CD4-positive, alpha-beta T cell treated with Interleukin-6 for 4 hours (primary cell): Measurements from ENCODE around the gene AJAP1.

Experiments
- DNase-seq: peaks from one replicate; pipeline ENCODE4 v3.0.0-alpha.2; 2020; ENCODE audit warnings: mixed read lengths

Gene AJAP1

GRCh38 chr1:4743978-4744750 lies 89.8 kb downstream of the AJAP1 start:
- no peak for DNase-seq

GRCh38 chr1:4745560-4745959 lies 91.2 kb downstream of the AJAP1 start:
- no peak for DNase-seq

- DNase-seq: no peak
These were observed 95.0 kb downstream of the AJAP1 start for GRCh38 chr1:4749406-4749805.

- DNase-seq: no peak
These were observed 95.8 kb downstream of the AJAP1 start for GRCh38 chr1:4750177-4750576.

DNA sequence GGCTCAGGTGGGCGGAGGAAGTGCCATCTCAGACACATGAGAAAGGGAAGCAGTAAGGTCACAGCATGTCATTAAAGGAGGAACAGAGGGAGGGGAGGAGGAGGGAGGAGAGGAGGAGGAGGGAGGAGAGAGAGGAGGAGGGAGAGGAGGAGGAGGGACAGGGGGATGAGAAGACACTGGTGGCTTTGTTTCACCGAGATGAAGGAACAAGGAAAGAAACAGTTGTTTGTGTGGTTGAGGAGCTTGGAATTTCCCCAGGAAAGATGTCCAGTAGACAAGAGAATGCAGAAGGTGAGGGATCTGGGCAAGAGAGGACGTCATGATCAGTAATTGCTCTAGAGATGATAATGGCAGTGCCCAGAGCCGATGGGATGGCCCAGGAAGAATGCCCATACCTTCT lies 97.7 kb downstream of the AJAP1 start:
- no peak for DNase-seq

GRCh38 chr1:4754816-4755215 lies 100.4 kb downstream of the AJAP1 start:
- no peak for DNase-seq

- no peak for DNase-seq
These were observed 101.0 kb downstream of the AJAP1 start for GRCh38 chr1:4755301-4755845.

DNA sequence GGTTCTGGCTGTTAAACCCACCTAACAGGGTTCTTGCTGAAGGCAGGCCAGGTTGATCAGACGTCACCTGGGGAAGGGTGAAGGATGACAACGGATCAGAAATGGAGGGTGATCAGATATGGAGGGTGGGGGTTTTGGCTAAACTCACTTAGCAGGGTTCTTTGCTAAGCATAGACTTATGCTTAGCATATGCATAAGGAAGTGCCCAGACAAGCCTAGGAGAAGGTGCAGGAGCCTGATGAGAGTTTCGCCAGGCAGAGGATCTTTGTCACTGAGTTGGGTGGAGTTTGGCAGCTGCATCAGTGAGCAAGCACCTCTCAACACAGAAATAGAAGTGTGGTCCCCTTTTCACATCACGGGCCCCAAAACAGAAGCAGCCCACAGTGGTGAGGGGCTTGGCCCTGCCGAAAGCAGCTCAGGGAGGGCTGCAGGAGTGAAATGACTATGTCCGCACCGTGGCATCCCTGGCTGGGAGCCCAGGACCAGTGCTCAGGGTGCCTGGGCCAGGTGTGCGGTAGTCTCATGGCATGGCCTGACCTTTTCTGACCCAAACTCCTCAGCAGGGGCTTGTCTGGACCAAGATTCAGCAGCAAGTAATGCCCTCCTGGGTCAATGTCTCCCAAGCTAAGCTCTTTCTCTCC lies 101.6 kb downstream of the AJAP1 start:
- no peak for DNase-seq

GRCh38 chr1:4756851-4757580 lies 102.6 kb downstream of the AJAP1 start:
- no peak for DNase-seq

- no peak for DNase-seq
These were observed 105.3 kb downstream of the AJAP1 start for GRCh38 chr1:4759671-4760070.

DNA sequence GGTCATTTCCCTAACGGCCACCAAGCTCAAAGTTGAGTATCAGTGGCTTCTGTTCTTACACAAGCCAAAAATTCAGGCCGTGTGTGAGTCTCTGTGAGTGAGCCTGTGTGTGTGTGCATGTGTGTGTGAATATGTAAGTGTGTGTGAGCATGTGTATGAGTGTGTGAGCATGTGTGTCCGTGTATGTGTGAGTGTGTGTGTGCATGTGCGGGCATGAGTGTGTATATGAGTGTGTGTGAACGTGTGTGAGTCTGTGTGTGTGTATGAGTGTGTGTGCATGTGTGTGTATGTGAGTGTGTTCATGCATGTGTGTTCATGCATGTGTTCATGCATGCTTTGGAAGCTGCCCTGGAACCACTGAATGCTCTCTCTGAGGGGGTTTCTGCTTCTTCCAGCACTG lies 105.7 kb downstream of the AJAP1 start:
- DNase-seq: no peak

GRCh38 chr1:4761324-4761723 lies 106.9 kb downstream of the AJAP1 start:
- no peak for DNase-seq

- DNase-seq: no peak
These were observed 107.7 kb downstream of the AJAP1 start for GRCh38 chr1:4762146-4762545.

DNA sequence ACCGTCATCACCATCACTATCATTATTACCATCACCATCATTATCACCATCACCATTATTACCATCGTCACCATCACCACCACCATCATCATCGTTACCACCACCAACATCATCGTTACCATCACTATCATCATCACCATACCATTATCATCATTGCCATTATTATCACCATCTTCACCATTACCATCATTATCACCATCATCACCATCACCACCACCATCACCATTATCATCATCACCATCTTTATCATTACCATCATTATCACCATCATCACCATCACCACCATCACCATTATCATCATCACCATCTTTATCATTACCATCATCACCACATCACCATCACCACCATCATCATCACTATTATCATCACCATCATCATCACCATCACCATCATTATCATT lies 112.9 kb downstream of the AJAP1 start:
- no peak for DNase-seq

GRCh38 chr1:4768553-4768952 lies 114.1 kb downstream of the AJAP1 start:
- DNase-seq: no peak

DNA sequence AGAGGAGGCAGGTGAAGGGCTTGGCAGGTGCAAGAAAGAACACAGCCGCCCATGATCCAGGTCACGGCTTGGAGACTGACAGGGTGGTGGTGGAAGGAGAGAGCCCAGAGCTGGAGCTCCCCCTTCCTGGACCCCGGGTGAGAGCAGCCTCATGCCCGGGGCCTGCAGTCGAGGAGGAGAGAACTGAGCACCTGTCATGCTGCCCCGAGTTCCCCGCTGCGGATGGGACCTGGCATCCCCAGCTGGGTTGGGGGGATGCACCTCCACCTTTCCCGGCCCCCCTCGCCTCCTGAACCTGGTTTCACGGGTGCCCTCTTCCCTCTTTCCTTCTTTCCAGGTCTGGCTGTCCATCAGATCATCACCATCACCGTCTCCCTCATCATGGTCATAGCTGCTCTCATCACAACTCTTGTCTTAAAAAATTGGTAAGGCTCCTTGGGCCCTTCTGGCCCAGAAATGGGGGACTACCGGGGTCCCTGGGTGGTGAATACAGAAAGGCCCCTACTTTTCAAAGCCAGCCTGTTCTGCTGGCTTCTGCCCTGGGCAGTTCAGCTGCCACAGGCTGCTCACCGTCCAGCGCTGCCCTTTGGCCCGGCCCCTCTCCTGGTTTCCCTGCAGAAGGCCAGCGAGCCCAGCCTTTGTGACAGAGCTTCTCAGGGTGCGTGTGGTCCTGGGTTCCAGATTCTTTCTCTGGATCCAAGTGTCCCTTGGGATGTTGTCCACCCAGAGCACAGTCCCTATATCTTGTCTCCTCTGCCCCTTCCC lies 115.3 kb downstream of the AJAP1 start:
- DNase-seq: no peak

GRCh38 chr1:4770713-4771112 lies 116.3 kb downstream of the AJAP1 start:
- DNase-seq: no peak

- no peak for DNase-seq
These were observed 116.9 kb downstream of the AJAP1 start for GRCh38 chr1:4771267-4771666.

DNA sequence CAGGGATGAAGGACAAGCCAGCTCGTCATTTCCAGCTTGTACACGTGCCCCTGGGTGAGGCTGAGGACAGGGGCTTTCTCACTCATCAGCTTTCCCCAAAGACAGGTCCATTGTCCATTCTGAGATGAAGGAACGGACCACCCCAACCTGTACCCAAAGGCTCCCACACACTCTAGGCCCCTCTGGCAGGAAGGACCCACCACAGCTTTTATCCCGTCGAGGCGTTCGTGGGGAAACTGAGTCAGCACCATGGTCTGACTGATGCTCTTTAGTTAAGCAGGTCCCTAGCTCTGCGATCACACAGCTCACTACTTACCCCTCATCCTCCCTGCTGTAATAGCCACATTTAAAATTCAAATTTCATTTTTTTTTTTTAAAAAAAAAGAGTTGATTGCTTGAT lies 117.3 kb downstream of the AJAP1 start:
- DNase-seq: no peak

DNA sequence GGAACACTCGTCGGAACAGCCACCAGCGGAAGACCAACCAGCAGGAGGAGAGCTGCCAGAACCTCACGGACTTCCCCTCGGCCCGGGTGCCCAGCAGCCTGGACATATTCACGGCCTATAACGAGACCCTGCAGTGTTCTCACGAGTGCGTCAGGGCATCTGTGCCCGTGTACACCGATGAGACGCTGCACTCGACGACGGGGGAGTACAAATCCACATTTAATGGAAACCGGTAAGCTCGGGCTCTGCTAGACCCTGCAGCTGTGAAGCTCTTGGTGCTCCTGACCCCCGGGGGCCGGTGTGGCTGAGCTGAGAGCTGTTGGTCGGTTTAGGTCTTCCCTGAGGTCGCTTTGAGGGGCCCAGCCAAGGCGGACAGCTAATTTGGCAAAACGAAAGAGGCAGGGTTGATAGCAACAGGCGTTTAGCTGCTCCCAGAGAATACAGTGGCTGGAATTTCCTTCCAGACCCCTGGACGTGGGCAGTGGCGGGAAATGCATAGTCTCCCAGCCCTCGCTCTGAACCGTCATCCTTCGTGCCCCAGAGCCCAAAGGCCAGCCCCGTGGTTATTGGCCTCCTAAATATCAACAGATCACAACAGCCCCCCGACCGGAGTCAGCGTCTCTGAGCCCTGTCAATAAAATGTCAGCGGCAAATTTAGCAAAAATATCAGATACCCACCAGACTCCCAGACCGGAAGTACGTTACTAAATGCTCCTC lies 118.0 kb downstream of the AJAP1 start:
- no peak for DNase-seq

DNA sequence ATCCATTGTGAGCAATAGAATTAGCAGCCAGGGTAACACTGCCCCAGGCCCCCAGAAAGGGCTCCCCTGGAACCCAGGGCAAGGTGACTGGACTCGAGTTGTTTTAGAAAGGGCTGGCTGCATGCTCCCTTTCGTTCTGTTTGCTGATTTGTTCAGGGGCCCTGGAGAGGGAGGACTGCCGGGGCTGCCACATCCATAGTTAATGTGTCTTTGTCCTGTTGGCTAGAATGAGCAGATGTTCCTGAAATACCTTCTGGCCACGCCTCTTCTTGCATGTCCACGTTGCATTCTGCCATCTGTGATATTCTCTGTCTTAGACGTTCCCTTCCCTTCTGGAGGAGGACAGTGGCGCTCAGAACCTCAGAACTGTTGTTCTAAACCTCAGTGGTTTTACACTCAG lies 118.8 kb downstream of the AJAP1 start:
- DNase-seq: no peak

- DNase-seq: no peak
These were observed 121.1 kb downstream of the AJAP1 start for GRCh38 chr1:4775506-4775905.
